ENCODE data around the gene COL23A1. TPM values are rescaled to one million over a fixed set of nuclear protein-coding genes. Genes with fewer than 3 reads are reported as not detected.

COL23A1 gene
- total RNA-seq, 1 donor from 2014 or later: 2.9 TPM

- Mint-ChIP-seq H3K9me3 (ENCODE audit: unreplicated experiment) (peaks cover 18% of the 10 kb centered on the region), H3K4me1 (ENCODE audit: low read depth, unreplicated experiment) (peaks cover 14% of the 10 kb centered on the region), H3K36me3 (ENCODE audit: unreplicated experiment) (no peaks in the 10 kb centered on the region), H3K27me3 (ENCODE audit: unreplicated experiment) (peaks cover 12% of the 10 kb centered on the region), H3K4me3 (ENCODE audit: unreplicated experiment) (peak overlapping the region; percentile 91), H3K27ac (ENCODE audit: unreplicated experiment) (no peak overlapping the region)
- no peak for DNase-seq
- TF ChIP-seq, protein P1, sequence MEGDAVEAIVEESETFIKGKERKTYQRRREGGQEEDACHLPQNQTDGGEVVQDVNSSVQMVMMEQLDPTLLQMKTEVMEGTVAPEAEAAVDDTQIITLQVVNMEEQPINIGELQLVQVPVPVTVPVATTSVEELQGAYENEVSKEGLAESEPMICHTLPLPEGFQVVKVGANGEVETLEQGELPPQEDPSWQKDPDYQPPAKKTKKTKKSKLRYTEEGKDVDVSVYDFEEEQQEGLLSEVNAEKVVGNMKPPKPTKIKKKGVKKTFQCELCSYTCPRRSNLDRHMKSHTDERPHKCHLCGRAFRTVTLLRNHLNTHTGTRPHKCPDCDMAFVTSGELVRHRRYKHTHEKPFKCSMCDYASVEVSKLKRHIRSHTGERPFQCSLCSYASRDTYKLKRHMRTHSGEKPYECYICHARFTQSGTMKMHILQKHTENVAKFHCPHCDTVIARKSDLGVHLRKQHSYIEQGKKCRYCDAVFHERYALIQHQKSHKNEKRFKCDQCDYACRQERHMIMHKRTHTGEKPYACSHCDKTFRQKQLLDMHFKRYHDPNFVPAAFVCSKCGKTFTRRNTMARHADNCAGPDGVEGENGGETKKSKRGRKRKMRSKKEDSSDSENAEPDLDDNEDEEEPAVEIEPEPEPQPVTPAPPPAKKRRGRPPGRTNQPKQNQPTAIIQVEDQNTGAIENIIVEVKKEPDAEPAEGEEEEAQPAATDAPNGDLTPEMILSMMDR (IDR thresholded peaks at IDR 0.05; ENCODE audit: partially characterized antibody, unreplicated experiment): no peak
These were observed 382.8 kb downstream of the COL23A1 start for GRCh38 chr5:178207183-178207916.

DNA sequence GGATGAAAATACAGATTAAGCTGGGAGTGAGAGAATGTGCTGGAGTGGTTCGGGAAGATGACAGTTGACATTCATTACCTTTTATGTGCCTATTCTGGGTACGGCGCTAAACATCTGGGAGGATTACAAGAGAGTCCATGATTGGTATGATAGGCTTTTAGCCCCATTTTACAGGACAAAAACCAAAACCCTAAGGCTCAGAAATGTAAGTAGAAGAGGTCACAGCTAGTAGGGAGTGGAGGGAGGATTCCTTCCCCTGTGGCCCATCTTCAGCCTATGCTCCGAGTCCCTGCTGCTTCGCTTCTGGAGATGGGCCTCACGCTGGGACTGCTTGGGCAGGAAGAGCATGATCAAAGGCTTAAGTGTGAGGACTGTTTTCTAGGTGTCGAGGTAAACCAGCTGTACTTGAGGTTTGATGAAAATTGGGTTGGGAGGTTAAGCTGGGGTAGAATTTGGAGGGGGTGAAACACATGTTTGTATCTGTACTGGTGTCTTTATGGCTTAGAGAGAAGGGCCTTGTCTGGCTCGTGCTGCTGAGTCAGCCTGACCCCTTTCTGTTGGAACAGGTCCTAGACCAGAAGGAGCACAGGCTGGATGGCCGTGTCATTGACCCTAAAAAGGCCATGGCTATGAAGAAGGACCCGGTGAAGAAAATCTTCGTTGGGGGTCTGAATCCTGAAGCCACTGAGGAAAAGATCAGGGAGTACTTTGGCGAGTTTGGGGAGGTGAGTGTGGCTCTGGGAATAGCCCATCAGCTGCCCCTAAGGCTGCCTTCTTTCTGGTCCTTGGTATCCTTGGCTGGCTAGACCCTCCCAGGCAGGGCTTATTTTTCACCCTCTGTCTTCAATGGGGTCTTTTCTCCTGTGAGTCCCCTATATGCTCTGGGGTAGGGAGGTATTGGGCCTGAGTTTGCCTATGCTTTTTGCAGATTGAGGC lies 383.8 kb downstream of the COL23A1 start:
- H3K36me3 Mint-ChIP-seq (ENCODE audit: unreplicated experiment): no peaks in the 10 kb centered on the region
- no peak for DNase-seq
- H3K9me3 Mint-ChIP-seq (ENCODE audit: unreplicated experiment): peaks cover 18% of the 10 kb centered on the region
- TF ChIP-seq, protein P1 (IDR thresholded peaks at IDR 0.05; ENCODE audit: partially characterized antibody, unreplicated experiment): no peak
- H3K27ac Mint-ChIP-seq (ENCODE audit: unreplicated experiment): peak overlapping the region; percentile 65
- H3K27me3 Mint-ChIP-seq (ENCODE audit: unreplicated experiment): peaks cover 12% of the 10 kb centered on the region
- H3K4me3 Mint-ChIP-seq (ENCODE audit: unreplicated experiment): peak overlapping the region; percentile 91
- peaks cover 14% of the 10 kb centered on the region for H3K4me1 Mint-ChIP-seq (ENCODE audit: low read depth, unreplicated experiment)

GRCh38 chr5:178205749-178206047 lies 384.5 kb downstream of the COL23A1 start:
- peaks cover 14% of the 10 kb centered on the region for H3K4me1 Mint-ChIP-seq (ENCODE audit: low read depth, unreplicated experiment)
- no peaks in the 10 kb centered on the region for H3K36me3 Mint-ChIP-seq (ENCODE audit: unreplicated experiment)
- peaks cover 15% of the 10 kb centered on the region for H3K9me3 Mint-ChIP-seq (ENCODE audit: unreplicated experiment)
- DNase-seq: no peak
- peak overlapping the region; percentile 65 for H3K27ac Mint-ChIP-seq (ENCODE audit: unreplicated experiment)
- peaks cover 12% of the 10 kb centered on the region for H3K27me3 Mint-ChIP-seq (ENCODE audit: unreplicated experiment)
- TF ChIP-seq, protein P1 (IDR thresholded peaks at IDR 0.05; ENCODE audit: partially characterized antibody, unreplicated experiment): no peak
- peak overlapping the region; percentile 91 for H3K4me3 Mint-ChIP-seq (ENCODE audit: unreplicated experiment)

DNA sequence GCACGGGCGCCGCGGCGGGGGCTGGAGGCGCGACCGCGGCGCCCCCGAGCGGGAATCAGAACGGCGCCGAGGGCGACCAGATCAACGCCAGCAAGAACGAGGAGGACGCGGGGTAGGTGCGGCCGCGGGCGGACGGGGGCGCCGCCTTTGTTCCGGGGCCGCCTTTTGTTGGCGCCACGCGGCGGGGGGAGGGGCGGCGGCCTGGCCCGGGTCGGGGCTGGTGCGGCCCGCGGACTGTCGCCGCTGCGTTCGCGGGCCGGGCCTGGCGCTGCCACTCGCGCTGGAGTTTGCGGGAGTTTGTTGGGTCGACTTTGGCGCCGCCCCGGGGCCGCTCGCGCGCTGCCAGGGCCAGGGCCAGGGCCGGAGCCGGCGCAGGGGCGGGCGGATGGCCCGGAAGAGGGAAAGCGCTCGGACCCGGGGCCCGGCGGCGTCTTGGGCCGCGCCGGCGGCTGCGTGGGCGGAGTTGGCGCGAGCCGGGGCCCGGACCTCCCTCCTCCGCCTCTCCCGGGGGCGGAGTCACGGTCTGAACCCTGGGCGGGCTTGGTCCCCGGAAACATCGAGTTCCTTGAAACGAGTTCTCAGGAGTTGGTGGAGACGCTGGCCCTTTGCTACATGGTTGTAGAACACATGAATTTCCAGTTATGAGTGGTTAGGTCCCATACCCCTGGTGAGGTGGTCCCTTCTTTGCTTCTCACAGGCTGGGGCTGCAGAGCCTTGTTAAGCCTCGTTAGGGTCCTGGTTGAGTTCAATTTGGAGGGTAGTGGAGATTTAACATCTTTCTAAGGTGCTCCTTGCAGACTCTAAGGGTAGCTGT lies 385.1 kb downstream of the COL23A1 start:
- peaks cover 9% of the 10 kb centered on the region for H3K27me3 Mint-ChIP-seq (ENCODE audit: unreplicated experiment)
- no peaks in the 10 kb centered on the region for H3K36me3 Mint-ChIP-seq (ENCODE audit: unreplicated experiment)
- H3K27ac Mint-ChIP-seq (ENCODE audit: unreplicated experiment): no peak overlapping the region
- H3K9me3 Mint-ChIP-seq (ENCODE audit: unreplicated experiment): peaks cover 15% of the 10 kb centered on the region
- TF ChIP-seq, protein P1 (IDR thresholded peaks at IDR 0.05; ENCODE audit: partially characterized antibody, unreplicated experiment): no peak
- DNase-seq: peak; percentile 76
- H3K4me3 Mint-ChIP-seq (ENCODE audit: unreplicated experiment): peak overlapping the region; percentile 91
- H3K4me1 Mint-ChIP-seq (ENCODE audit: low read depth, unreplicated experiment): peaks cover 14% of the 10 kb centered on the region

Measured in glutamatergic neuron (in vitro differentiated cells).